K562 (cell line): ENCODE results near the gene PBX1. TPM values are rescaled to one million over a fixed set of nuclear protein-coding genes. Genes with fewer than 3 reads are reported as not detected.

ENCODE experiments used
- ATAC-seq: fragments of 200-7000 bp; cut with Tn5 transposase; 3 replicates; pipeline ENCODE4 v1.9.1; 2020; ENCODE audit warnings: moderate library complexity
- BruUV-seq: library from RNA; stranded (reverse); fragments of 400-500 nt; replicated peaks from 2 replicates; lab custom pipeline; 2021; lab: Mats Ljungman, UMichigan
- CTCF ChIA-PET: fragments of 300-600 bp; formaldehyde crosslinking; extraction: SDS; loops from one replicate; lab custom pipeline; 2021; ENCODE audit warnings: low intra/inter-chr PET ratio; lab: Yijun Ruan, JAX
- POLR2A ChIA-PET: fragments of 300-600, 350-650 bp; sonication (Branson Sonifier 250); formaldehyde crosslinking; extraction: SDS; loops from one replicate; lab custom pipeline; 2021; ENCODE audit warnings: antibody characterized with exemption, inconsistent platforms; lab: Yijun Ruan, JAX
- DNase-seq, 4 experiments: peaks; one replicate each; pipeline versions ENCODE4 v3.0.0 to v3.0.0-alpha.2; 2011 to 2018; ENCODE audit warnings: low spot score in 3 of 4, mixed read lengths in 3 of 4; ENCODE audit errors: extremely low read depth in 1 of 4
- FAIRE-seq: peaks from 2 replicates; lab custom pipeline; 2011; peaks lifted over from hg19 to GRCh38; lab: Jason Lieb, UNC
- H2AFZ ChIP-seq: 2 replicates; pipeline ENCODE4 v1.6.0; 2011; ENCODE audit warnings: low read depth, low read length, control low read depth, inconsistent platforms
- H3K27ac ChIP-seq: fragments of 200-600 bp; 3 replicates; pipeline ENCODE4 v1.8.0; 2011; ENCODE audit warnings: low read depth, mild to moderate bottlenecking, control low read depth, inconsistent platforms, low read length, moderate library complexity, mixed read lengths; ENCODE audit errors: extremely low read depth
- H3K27me3 ChIP-seq, 2 experiments: fragments of 300-600 bp in 1 of 2; 2 replicates in 1 of 2; 3 replicates in 1 of 2; pipeline versions ENCODE4 v1.6.0 to v1.8.0; 2011; ENCODE audit warnings: inconsistent platforms in 2 of 2, low read length in 2 of 2, mild to moderate bottlenecking in 1 of 2, mixed read lengths in 1 of 2, moderate library complexity in 1 of 2; ENCODE audit not compliant: control insufficient read depth in 2 of 2, insufficient read depth in 2 of 2
- H3K36me3 ChIP-seq: fragments of 300-600 bp; 3 replicates; pipeline ENCODE4 v1.8.0; 2011; ENCODE audit warnings: mild to moderate bottlenecking, low read length, inconsistent platforms; ENCODE audit not compliant: control insufficient read depth, insufficient read depth
- H3K4me1 ChIP-seq, 2 experiments: fragments of 200-600 bp in 1 of 2; replicated peaks in 1 of 2; 2 replicates in 1 of 2; 3 replicates in 1 of 2; pipeline versions ENCODE4 v1.5.1 to v1.8.0; 2011; ENCODE audit warnings: inconsistent platforms in 2 of 2, low read length in 2 of 2, mild to moderate bottlenecking in 1 of 2, mixed read lengths in 1 of 2, moderate library complexity in 1 of 2; ENCODE audit not compliant: control insufficient read depth in 2 of 2, insufficient read depth in 2 of 2
- H3K4me2 ChIP-seq: 2 replicates; pipeline ENCODE4 v1.6.1; 2011; ENCODE audit warnings: low read length, control low read depth, inconsistent platforms, mixed read lengths; ENCODE audit not compliant: insufficient read depth
- H3K4me3 ChIP-seq: fragments of 200-600 bp; sonication (generic), shearing (Covaris generic); 2 replicates; pipeline ENCODE4 v1.5.1; 2016; ENCODE audit warnings: control low read depth, inconsistent platforms
- H3K79me2 ChIP-seq: fragments of 200-600 bp; 3 replicates; pipeline ENCODE4 v1.8.0; 2011; ENCODE audit warnings: low read length, inconsistent platforms; ENCODE audit not compliant: control insufficient read depth, insufficient read depth
- H3K9ac ChIP-seq, 2 experiments: 2 replicates each; pipeline versions ENCODE4 v1.6.0 to v1.6.1; 2011; ENCODE audit warnings: low read depth in 2 of 2, low read length in 2 of 2, control low read depth in 1 of 2, inconsistent platforms in 1 of 2, mild to moderate bottlenecking in 1 of 2, mixed read lengths in 1 of 2; ENCODE audit not compliant: insufficient read depth in 1 of 2
- H3K9me1 ChIP-seq: one replicate; pipeline ENCODE4 v1.6.0; 2011; ENCODE audit warnings: inconsistent platforms, mild to moderate bottlenecking, low read length, moderate library complexity; ENCODE audit not compliant: control insufficient read depth, insufficient read depth
- H3K9me3 ChIP-seq: replicated peaks from 2 replicates; pipeline ENCODE4 v1.5.1; 2011; ENCODE audit warnings: low read depth, low read length, inconsistent platforms; ENCODE audit not compliant: control insufficient read depth, insufficient read depth
- H4K20me1 ChIP-seq: replicated peaks from 2 replicates; pipeline ENCODE4 v1.6.1; 2011; ENCODE audit warnings: low read length, inconsistent platforms, mixed read lengths; ENCODE audit not compliant: control insufficient read depth, insufficient read depth
- ASH1L ChIP-seq: fragments of 450-650 bp; IDR thresholded peaks from 2 replicates; pipeline ENCODE4 v1.6.1; 2018; ENCODE audit warnings: borderline replicate concordance, mild to moderate bottlenecking, low read depth; ENCODE audit not compliant: partially characterized antibody
- FOXK2 ChIP-seq, 2 experiments: fragments of 450-650 bp; IDR thresholded peaks in 1 of 2; conservative IDR thresholded peaks in 1 of 2; 2 replicates each; pipeline ENCODE4 v1.6.1; 2016; ENCODE audit warnings: low read depth in 2 of 2, mild to moderate bottlenecking in 1 of 2
- FOXP1 ChIP-seq: sonication (generic); formaldehyde crosslinking; IDR thresholded peaks from 2 replicates; pipeline ENCODE4 v1.8.0; 2022; ENCODE audit warnings: mild to moderate bottlenecking, missing genetic modification reagents
- NR2C2 ChIP-seq, 2 experiments: fragments of 200-800 bp in 1 of 2; sonication (Bioruptor generic) in 1 of 2; sonication (generic) in 1 of 2; formaldehyde crosslinking in 1 of 2; IDR thresholded peaks; 2 replicates each; pipeline versions ENCODE4 v1.6.1 to v1.8.0; 2016 to 2022; ENCODE audit warnings: mild to moderate bottlenecking in 1 of 2, missing compliant biosample characterization in 1 of 2, missing genetic modification characterization in 1 of 2, missing genetic modification reagents in 1 of 2
- POLR2H ChIP-seq: IDR thresholded peaks from 2 replicates; pipeline ENCODE4 v1.6.1; 2016; ENCODE audit warnings: missing genetic modification characterization, low read depth, mild to moderate bottlenecking, control low read depth, missing compliant biosample characterization, moderate library complexity
- PYGO2 ChIP-seq: fragments of 450-650 bp; IDR thresholded peaks from 2 replicates; pipeline ENCODE4 v1.6.1; 2016; ENCODE audit warnings: mild to moderate bottlenecking, missing genetic modification characterization, moderate library complexity, missing compliant biosample characterization
- SAFB ChIP-seq: fragments of 200-400 bp; formaldehyde crosslinking; IDR thresholded peaks from 2 replicates; pipeline ENCODE4 v1.6.1; 2017; ENCODE audit warnings: low read depth, low read length, borderline replicate concordance
- TCF3 ChIP-seq: sonication (generic); formaldehyde crosslinking; IDR thresholded peaks from 2 replicates; pipeline ENCODE4 v1.4.0; 2020; ENCODE audit warnings: mild to moderate bottlenecking, missing genetic modification reagents
- THRAP3 ChIP-seq: fragments of 450-650 bp; IDR thresholded peaks from 2 replicates; pipeline ENCODE4 v1.6.1; 2016; ENCODE audit warnings: mild to moderate bottlenecking, inconsistent platforms, borderline replicate concordance
- U2AF2 ChIP-seq: fragments of 200-400 bp; formaldehyde crosslinking; optimal IDR thresholded peaks from 2 replicates; pipeline ENCODE3; 2017; ENCODE audit warnings: low read depth, mild to moderate bottlenecking, low read length
- ZNF174 ChIP-seq: fragments of 250-450 bp; sonication (Bioruptor Pico); IDR thresholded peaks from 2 replicates; pipeline ENCODE4 v1.4.0; 2020; ENCODE audit warnings: mild to moderate bottlenecking
- WGBS: fragments of 100-300 bp; shearing (Covaris generic); methylation state at CpG from one replicate; pipeline ENCODE4 v1.1.6; 2016; ENCODE audit warnings: low coverage, mixed read lengths; ENCODE audit not compliant: insufficient coverage; ENCODE audit errors: missing lambda C conversion rate; 5-methylcytosine and 5-hydroxymethylcytosine counted together
- in situ Hi-C: fragments of 300-500 bp; cut with MboI; formaldehyde crosslinking; loops from 4 replicates; pipeline ENCODE4 v1.15.0; 2018; ENCODE audit warnings: inconsistent platforms, mixed read lengths
- intact Hi-C: fragments of 100-400 bp; cut with micrococcal nuclease; formaldehyde crosslinking; loops from 2 replicates; pipeline ENCODE4 v1.14.2; 2022
- polyA plus RNA-seq, 8 experiments: library from polyadenylated mRNA; depleted of rRNA in 4 of 8; stranded (reverse) in 5 of 8; unstranded in 3 of 8; fragments of >200 nt; fragmentation: Nextera tagmentation in 2 of 8; fragmentation: Illumina TruSeq in 1 of 8; extraction: Ambion mirVana in 2 of 8; extraction: Trizol in 1 of 8; gene quantifications; 2 replicates each; pipeline versions ENCODE4 v1.2.1 to v1.2.3, GENCODE V29; 2011 to 2014; ENCODE audit warnings: inconsistent platforms in 1 of 8, missing spikeins in 1 of 8
- total RNA-seq, 7 experiments: library from RNA; depleted of rRNA in 6 of 7; stranded (reverse); fragments of >200 nt in 6 of 7; fragmentation: Illumina TruSeq in 2 of 7; extraction: Trizol in 2 of 7; gene quantifications; 2 replicates each; pipeline versions ENCODE4 v1.2.1 to v1.2.3, GENCODE V29; 2011 to 2021; ENCODE audit warnings: low replicate concordance in 1 of 7
- TF ChIP-seq, protein P1 (sequence below): sonication (generic); formaldehyde crosslinking; IDR thresholded peaks from 2 replicates; pipeline ENCODE4 v1.8.1; 2022; ENCODE audit warnings: missing genetic modification reagents
- TF ChIP-seq, protein P2 (sequence below): sonication (generic); formaldehyde crosslinking; IDR thresholded peaks from 2 replicates; pipeline ENCODE4 v1.9.0; 2022; ENCODE audit warnings: mild to moderate bottlenecking, missing genetic modification reagents
- TF ChIP-seq, protein P3 (sequence below), 2 experiments: fragments of 200-800 bp in 1 of 2; sonication (Bioruptor generic) in 1 of 2; sonication (generic) in 1 of 2; formaldehyde crosslinking in 1 of 2; IDR thresholded peaks in 1 of 2; conservative IDR thresholded peaks in 1 of 2; 2 replicates each; pipeline versions ENCODE4 v1.5.0 to v1.6.1; 2016 to 2020; ENCODE audit warnings: missing compliant biosample characterization in 1 of 2, missing genetic modification characterization in 1 of 2, missing genetic modification reagents in 1 of 2
- TF ChIP-seq, protein P4 (sequence below): fragments of 250-450 bp; sonication (Bioruptor Pico); IDR thresholded peaks from 2 replicates; pipeline ENCODE4 v1.8.0; 2022; ENCODE audit warnings: moderate library complexity, mild to moderate bottlenecking, inconsistent platforms
- TF ChIP-seq, protein P5 (sequence below): fragments of 250-450 bp; sonication (Bioruptor Pico); IDR thresholded peaks from 2 replicates; pipeline ENCODE4 v1.9.0; 2021; ENCODE audit warnings: mild to moderate bottlenecking, inconsistent platforms

Gene PBX1
- total and polyA plus RNA-seq, 9 of the 15 experiments (the other 6 are each of a cell fraction or from before 2014, with no cell fraction given) = 0.03 to 0.62 (median 0.17) TPM

DNA sequence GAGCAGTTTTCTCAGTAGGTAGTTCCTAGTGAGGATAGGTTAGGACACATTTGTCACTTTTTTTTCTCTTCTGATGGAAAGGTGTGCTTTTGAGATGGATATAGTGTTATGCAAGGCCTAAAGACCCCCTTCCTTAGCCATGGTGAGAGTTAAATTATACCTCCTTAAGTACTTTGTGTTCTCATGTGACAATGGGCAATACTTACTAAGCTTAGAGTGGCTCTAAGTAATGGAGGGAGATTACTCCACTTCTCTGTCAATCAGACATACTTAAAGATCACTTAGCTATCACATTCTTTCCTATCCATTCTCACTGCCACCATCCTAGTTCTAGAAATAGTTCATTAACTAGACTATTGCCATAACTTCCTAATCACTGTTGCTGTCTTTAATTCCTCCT lies 265.6 kb downstream of the PBX1 start (continued):
- TF ChIP-seq ASH1L (no peak), THRAP3 (no peak), SAFB (no peak), TCF3 (CRISPR knock-in tag) (no peak), FOXP1 (no peak), U2AF2 (no peak), NR2C2 (CRISPR knock-in tag; IDR thresholded peaks at IDR 0.05) (no peak), NR2C2 (tag; IDR thresholded peaks at IDR 0.05) (no peak)
- TF ChIP-seq, protein P1, sequence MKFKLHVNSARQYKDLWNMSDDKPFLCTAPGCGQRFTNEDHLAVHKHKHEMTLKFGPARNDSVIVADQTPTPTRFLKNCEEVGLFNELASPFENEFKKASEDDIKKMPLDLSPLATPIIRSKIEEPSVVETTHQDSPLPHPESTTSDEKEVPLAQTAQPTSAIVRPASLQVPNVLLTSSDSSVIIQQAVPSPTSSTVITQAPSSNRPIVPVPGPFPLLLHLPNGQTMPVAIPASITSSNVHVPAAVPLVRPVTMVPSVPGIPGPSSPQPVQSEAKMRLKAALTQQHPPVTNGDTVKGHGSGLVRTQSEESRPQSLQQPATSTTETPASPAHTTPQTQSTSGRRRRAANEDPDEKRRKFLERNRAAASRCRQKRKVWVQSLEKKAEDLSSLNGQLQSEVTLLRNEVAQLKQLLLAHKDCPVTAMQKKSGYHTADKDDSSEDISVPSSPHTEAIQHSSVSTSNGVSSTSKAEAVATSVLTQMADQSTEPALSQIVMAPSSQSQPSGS (CRISPR knock-in tag) = no peak
- TF ChIP-seq, protein P2, sequence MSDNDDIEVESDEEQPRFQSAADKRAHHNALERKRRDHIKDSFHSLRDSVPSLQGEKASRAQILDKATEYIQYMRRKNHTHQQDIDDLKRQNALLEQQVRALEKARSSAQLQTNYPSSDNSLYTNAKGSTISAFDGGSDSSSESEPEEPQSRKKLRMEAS (CRISPR knock-in tag) = no peak

DNA sequence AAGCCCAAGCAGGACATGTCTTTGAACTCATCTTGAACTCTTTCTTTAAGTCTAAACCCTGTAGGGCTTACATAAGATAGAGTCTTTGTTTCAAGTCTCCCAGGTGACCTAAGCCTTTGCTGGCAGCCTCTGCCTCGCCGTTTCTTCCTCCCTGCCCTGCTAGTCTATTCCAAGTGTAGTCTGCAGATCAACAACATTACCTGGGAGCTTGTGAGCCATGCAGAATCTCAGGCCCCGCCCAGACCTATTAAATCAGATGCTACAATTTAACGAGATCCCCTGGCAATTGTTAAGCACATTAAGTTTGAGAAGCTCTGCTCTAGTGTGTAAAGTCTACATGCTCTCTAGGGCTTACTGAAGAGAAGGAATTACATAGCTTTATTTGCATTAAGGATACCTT lies 271.6 kb downstream of the PBX1 start:
- in situ Hi-C loops = no loop called here
- H3K27me3 ChIP-seq = no peaks in the 10 kb centered on the region
- H3K9ac ChIP-seq = no peak overlapping the region
- no peaks in the 10 kb centered on the region for H4K20me1 ChIP-seq
- no peak overlapping the region for H3K4me3 ChIP-seq
- intact Hi-C loops = no loop called here
- no peaks in the 10 kb centered on the region for H3K4me1 ChIP-seq
- H3K36me3 ChIP-seq = no peaks in the 10 kb centered on the region
- DNase-seq (no peak), ATAC-seq (no peak), FAIRE-seq (no peak)
- 0% methylated on average over 4 of the region's 4 CpGs for WGBS
- no peaks in the 10 kb centered on the region for H3K9me1 ChIP-seq
- BruUV-seq = no TSS peak
- CTCF ChIA-PET = no interaction called here
- no peak overlapping the region for H3K27ac ChIP-seq
- no peak overlapping the region for H3K4me2 ChIP-seq
- POLR2A ChIA-PET = no interaction called here
- no peak overlapping the region for H2AFZ ChIP-seq
- no peaks in the 10 kb centered on the region for H3K79me2 ChIP-seq
- H3K9me3 ChIP-seq = no peaks in the 10 kb centered on the region
- TF ChIP-seq, protein P3, sequence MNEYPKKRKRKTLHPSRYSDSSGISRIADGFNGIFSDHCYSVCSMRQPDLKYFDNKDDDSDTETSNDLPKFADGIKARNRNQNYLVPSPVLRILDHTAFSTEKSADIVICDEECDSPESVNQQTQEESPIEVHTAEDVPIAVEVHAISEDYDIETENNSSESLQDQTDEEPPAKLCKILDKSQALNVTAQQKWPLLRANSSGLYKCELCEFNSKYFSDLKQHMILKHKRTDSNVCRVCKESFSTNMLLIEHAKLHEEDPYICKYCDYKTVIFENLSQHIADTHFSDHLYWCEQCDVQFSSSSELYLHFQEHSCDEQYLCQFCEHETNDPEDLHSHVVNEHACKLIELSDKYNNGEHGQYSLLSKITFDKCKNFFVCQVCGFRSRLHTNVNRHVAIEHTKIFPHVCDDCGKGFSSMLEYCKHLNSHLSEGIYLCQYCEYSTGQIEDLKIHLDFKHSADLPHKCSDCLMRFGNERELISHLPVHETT (CRISPR knock-in tag; conservative IDR thresholded peaks at IDR 0.05 in 1 of 2, IDR thresholded peaks at IDR 0.05 in 1 of 2) = no peak
- TF ChIP-seq ZNF174 (CRISPR knock-in tag) (no peak), PYGO2 (no peak), FOXK2 (conservative IDR thresholded peaks at IDR 0.05 in 1 of 2, IDR thresholded peaks at IDR 0.05 in 1 of 2; ENCODE audit: low read depth in 2 of 2) (no peak), POLR2H (tag) (no peak)
- TF ChIP-seq, protein P4, sequence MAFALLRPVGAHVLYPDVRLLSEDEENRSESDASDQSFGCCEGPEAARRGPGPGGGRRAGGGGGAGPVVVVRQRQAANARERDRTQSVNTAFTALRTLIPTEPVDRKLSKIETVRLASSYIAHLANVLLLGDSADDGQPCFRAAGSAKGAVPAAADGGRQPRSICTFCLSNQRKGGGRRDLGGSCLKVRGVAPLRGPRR (CRISPR knock-in tag) = no peak
- TF ChIP-seq, protein P5, sequence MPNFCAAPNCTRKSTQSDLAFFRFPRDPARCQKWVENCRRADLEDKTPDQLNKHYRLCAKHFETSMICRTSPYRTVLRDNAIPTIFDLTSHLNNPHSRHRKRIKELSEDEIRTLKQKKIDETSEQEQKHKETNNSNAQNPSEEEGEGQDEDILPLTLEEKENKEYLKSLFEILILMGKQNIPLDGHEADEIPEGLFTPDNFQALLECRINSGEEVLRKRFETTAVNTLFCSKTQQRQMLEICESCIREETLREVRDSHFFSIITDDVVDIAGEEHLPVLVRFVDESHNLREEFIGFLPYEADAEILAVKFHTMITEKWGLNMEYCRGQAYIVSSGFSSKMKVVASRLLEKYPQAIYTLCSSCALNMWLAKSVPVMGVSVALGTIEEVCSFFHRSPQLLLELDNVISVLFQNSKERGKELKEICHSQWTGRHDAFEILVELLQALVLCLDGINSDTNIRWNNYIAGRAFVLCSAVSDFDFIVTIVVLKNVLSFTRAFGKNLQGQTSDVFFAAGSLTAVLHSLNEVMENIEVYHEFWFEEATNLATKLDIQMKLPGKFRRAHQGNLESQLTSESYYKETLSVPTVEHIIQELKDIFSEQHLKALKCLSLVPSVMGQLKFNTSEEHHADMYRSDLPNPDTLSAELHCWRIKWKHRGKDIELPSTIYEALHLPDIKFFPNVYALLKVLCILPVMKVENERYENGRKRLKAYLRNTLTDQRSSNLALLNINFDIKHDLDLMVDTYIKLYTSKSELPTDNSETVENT (CRISPR knock-in tag) = no peak
